ENCODE measurements around the gene PNMA1.

PNMA1 gene, protein sequence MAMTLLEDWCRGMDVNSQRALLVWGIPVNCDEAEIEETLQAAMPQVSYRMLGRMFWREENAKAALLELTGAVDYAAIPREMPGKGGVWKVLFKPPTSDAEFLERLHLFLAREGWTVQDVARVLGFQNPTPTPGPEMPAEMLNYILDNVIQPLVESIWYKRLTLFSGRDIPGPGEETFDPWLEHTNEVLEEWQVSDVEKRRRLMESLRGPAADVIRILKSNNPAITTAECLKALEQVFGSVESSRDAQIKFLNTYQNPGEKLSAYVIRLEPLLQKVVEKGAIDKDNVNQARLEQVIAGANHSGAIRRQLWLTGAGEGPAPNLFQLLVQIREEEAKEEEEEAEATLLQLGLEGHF

DNA sequence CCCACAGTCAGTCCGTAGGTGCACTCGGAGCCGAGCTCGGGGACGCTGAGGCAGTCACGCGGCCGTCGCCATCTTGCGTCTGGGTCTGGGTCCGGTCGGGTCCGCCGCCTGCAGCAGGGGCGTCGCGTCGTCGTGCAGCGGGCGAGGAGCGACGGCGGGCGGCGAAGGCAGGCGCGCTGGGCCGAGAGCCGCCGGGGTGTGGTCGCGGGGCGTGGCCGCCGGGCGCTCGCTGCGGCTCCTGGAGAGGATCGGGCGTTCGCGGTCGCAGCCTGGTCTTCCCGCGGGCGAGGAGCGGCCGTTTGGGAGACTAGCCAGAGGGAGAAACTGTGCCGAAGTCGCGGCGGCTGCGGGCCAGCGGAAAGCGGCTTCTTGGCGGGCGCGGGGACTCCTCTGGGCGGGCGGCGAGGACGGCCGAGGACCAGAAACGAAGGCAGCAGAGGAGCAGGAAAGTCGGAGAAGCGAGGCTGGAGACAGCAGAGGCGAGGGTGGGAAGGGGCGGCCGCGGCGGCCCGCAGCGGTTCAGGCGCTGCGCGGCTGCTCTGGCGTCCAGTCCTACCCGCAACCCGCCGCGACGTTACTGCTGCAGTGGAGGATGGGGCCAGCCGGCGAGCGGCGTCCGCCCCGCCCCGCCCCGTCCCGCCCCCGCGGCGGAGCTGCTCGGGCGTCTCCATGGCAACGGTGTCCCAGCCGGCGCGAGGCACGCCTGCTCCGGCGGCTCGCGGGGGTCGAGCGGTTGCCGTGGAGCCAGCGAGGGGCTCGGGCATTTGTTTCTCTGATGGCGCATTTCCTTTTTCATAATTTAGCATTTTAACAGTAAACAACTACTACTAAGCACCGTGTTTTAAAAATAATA, at the start of gene PNMA1:
Gene PNMA1, minus strand, starts transcription at position 582 of the 853 bp plus-strand sequence. CDS start 745 bp downstream, outside the sequence.
- H3K4me3 ChIP-seq (ENCODE audit: low read depth, low read length), result peak within 1 kb of the TSS; percentile 90
- TF ChIP-seq, protein P1, sequence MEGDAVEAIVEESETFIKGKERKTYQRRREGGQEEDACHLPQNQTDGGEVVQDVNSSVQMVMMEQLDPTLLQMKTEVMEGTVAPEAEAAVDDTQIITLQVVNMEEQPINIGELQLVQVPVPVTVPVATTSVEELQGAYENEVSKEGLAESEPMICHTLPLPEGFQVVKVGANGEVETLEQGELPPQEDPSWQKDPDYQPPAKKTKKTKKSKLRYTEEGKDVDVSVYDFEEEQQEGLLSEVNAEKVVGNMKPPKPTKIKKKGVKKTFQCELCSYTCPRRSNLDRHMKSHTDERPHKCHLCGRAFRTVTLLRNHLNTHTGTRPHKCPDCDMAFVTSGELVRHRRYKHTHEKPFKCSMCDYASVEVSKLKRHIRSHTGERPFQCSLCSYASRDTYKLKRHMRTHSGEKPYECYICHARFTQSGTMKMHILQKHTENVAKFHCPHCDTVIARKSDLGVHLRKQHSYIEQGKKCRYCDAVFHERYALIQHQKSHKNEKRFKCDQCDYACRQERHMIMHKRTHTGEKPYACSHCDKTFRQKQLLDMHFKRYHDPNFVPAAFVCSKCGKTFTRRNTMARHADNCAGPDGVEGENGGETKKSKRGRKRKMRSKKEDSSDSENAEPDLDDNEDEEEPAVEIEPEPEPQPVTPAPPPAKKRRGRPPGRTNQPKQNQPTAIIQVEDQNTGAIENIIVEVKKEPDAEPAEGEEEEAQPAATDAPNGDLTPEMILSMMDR (IDR thresholded peaks at IDR 0.05; ENCODE audit: borderline replicate concordance, insufficient read depth, low read depth, low read length), result no peak

DNA sequence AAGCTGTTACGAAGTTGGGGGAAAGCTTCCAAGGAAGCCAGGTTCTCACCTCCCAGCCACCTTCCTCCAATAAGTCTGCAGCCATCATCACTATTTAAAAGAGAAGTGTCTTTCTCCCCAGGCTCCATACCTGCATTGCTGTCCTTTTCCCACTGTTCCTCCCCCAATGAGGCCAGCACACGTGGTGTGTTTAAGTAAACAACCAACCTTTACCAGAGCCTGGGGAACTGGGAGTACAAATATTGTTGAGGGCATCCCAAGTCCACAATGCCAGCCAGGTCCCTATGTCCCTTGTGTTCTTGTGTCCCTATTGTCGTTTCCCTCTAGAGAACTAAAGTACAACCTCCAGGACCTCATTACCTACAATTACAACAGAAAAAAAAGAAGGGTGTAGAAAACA, 49.2 kb upstream of the PNMA1 start:
- TF ChIP-seq, protein P1 (IDR thresholded peaks at IDR 0.05; ENCODE audit: borderline replicate concordance, insufficient read depth, low read depth, low read length), result no peak
- H3K4me3 ChIP-seq (ENCODE audit: low read depth, low read length), result no peak overlapping the region

DNA sequence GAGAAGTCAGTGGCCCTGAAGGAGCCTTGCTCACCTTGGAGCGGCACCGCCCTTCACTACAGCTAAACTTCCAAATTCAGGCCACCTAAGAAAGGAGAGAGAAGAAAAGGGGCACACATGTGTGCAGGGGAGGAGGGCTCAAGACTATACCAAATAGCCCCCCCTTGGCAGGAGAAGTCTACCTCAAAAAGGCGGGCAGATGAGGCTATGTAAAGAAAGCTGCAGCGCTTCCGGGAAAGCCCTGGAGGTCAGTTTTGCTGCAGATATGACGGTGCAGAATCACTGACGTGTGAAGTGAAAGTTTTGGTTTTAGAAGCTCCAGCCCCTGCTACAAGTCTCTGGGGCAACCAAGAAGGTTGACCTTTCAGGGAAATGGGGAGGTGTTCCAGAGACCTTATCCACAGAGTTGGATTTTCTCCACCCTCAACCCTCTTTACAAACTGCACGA, 48.2 kb upstream of the PNMA1 start:
- TF ChIP-seq, protein P1 (IDR thresholded peaks at IDR 0.05; ENCODE audit: borderline replicate concordance, insufficient read depth, low read depth, low read length), result no peak
- peak overlapping the region; percentile 38 for H3K4me3 ChIP-seq (ENCODE audit: low read depth, low read length)

DNA sequence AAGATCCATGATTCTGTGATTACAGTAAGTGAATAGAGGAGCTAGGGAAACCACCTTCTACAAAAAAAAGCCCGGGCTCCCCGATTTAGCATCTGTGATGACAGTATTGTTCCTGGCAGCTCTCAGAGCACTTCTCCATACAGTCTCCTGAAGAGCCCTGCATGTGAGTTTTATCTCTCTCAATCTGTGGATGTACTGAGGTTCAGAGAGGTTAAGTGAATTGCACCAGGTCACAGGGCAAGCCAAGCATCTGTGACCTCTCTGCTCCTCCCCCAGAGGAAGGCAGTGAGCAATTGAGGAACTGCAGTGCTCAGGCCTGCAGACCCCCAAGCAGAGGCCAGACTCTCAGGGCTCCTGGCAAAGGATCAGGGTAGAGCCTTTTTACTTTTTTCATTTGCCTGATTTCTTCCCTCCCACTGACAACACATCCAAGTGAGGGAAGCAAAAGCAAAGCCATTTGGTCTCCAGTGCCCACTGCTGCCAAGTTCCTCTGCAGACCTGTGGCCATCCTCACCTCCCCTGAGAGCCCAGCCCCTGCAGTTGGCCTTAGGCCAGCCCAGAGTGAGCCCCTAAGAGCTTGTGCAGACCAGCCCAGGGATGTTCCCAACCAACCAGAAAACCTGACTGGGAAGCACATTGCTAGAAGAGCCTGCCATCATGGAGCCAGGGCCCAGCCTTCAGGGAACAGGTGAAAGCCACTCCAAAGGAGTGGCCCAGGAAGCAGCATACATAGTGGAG, 47.6 kb upstream of the PNMA1 start:
- peak overlapping the region; percentile 38 for H3K4me3 ChIP-seq (ENCODE audit: low read depth, low read length)
- TF ChIP-seq, protein P1 (IDR thresholded peaks at IDR 0.05; ENCODE audit: borderline replicate concordance, insufficient read depth, low read depth, low read length), result no peak

DNA sequence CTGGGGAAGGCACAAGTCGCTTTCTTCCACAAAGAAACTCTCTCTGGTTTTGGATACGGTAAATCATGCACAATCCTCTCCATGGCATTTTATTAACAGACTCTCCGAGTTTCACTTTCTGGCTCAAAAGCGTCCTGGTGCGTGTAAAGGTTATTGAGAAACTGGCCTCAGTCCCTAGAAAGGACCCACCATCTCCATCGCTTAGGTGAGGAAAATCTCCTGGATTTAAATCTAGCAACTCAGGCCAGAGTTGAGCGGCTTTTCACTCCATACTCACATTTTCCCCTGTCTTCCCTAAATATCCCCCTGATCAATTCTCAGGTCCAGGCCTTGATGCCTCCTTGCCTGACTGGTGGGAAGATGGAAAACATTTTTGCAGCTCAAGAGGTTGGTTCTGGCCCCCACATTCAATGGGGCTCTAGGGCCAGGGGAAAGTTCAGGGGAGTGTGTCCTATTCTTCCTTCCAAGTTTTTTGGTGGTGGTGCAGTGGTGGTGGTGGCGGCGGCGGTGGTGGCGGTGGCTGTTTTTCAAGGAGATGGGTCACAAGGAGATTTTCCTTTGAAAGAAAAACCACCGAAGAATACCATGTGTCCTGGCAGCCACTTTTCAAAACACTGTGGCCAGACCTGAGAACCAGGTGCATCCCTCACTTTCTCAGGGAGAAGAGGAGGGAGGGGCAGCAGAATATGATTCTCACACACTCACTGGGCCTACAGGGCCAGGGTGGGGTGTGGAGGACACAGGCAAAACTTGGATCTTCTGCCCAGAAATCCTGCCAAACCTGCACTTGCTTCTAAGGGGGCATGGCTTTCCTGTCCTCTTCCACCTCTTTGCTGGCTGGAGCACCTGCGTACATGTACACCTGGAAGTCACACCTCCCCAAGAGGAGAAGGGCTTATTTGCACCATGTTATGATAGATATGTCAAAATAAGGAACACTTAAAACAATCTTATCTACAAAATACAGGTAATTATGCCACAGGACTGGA, 46.7 kb upstream of the PNMA1 start:
- TF ChIP-seq, protein P1 (IDR thresholded peaks at IDR 0.05; ENCODE audit: borderline replicate concordance, insufficient read depth, low read depth, low read length), result no peak
- H3K4me3 ChIP-seq (ENCODE audit: low read depth, low read length), result peak overlapping the region; percentile 89
